MM.1S (cell line): ENCODE measurements around the gene ACOXL.

ENCODE experiments used
- DNase-seq: peaks from one replicate; pipeline ENCODE4 v3.0.0-alpha.2; 2015
- H2AFZ ChIP-seq: fragments of 300-600 bp; sonication (generic); 2 replicates; pipeline ENCODE4 v1.6.0; 2016; ENCODE audit warnings: antibody characterized with exemption, low read length
- H3F3A ChIP-seq: fragments of 300-600 bp; sonication (generic); 2 replicates; pipeline ENCODE4 v1.6.1; 2016; ENCODE audit warnings: mild to moderate bottlenecking, antibody characterized with exemption, low read length, moderate library complexity, mixed read lengths; ENCODE audit not compliant: insufficient read depth
- H3K27ac ChIP-seq: fragments of 300-600 bp; sonication (generic); 2 replicates; pipeline ENCODE4 v1.5.1; 2016; ENCODE audit warnings: mild to moderate bottlenecking, low read length
- H3K27me3 ChIP-seq: fragments of 300-600 bp; sonication (generic); replicated peaks from 2 replicates; pipeline ENCODE4 v1.6.0; 2016; ENCODE audit warnings: low read length; ENCODE audit not compliant: insufficient read depth
- H3K36me3 ChIP-seq: fragments of 300-600 bp; sonication (generic); replicated peaks from 2 replicates; pipeline ENCODE4 v1.6.1; 2016; ENCODE audit warnings: mild to moderate bottlenecking, low read length, mixed read lengths; ENCODE audit not compliant: insufficient read depth
- H3K4me1 ChIP-seq: fragments of 300-600 bp; sonication (generic); 2 replicates; pipeline ENCODE4 v1.6.1; 2016; ENCODE audit warnings: low read length, mixed read lengths
- H3K4me2 ChIP-seq: fragments of 300-600 bp; sonication (generic); 2 replicates; pipeline ENCODE4 v1.6.0; 2016; ENCODE audit warnings: low read depth, low read length
- H3K4me3 ChIP-seq: fragments of 300-600 bp; sonication (generic); 2 replicates; pipeline ENCODE4 v1.5.1; 2016; ENCODE audit warnings: low read length, mixed read lengths
- H3K79me2 ChIP-seq: fragments of 300-600 bp; sonication (generic); 2 replicates; pipeline ENCODE4 v1.6.1; 2016; ENCODE audit warnings: mixed run types, low read length, mixed read lengths
- H3K9ac ChIP-seq: fragments of 300-600 bp; sonication (generic); 2 replicates; pipeline ENCODE4 v1.6.1; 2016; ENCODE audit warnings: low read length, mixed read lengths
- H3K9me2 ChIP-seq: fragments of 300-600 bp; sonication (generic); replicated peaks from 2 replicates; pipeline ENCODE4 v1.6.1; 2016; ENCODE audit warnings: mild to moderate bottlenecking, low read length, mixed read lengths; ENCODE audit not compliant: insufficient read depth
- H3K9me3 ChIP-seq: fragments of 300-600 bp; sonication (generic); replicated peaks from 2 replicates; pipeline ENCODE4 v1.6.1; 2016; ENCODE audit warnings: mild to moderate bottlenecking, low read length, mixed read lengths; ENCODE audit not compliant: insufficient read depth
- H4K20me1 ChIP-seq: fragments of 300-600 bp; sonication (generic); 2 replicates; pipeline ENCODE4 v1.6.1; 2016; ENCODE audit warnings: mild to moderate bottlenecking, low read length, moderate library complexity, mixed read lengths; ENCODE audit not compliant: insufficient read depth
- CTCF ChIP-seq: fragments of 300-600 bp; sonication (generic); IDR thresholded peaks from 2 replicates; pipeline ENCODE4 v1.5.1; 2016; ENCODE audit warnings: antibody characterized with exemption, low read length, mixed read lengths
- EZH2 ChIP-seq: fragments of 300-600 bp; sonication (generic); optimal IDR thresholded peaks from 2 replicates; pipeline ENCODE3; 2017; ENCODE audit warnings: low read depth, mild to moderate bottlenecking, antibody characterized with exemption, low read length, mixed read lengths
- EZH2phosphoT487 ChIP-seq: fragments of 300-600 bp; sonication (generic); IDR thresholded peaks from 2 replicates; pipeline ENCODE4 v1.6.1; 2018; ENCODE audit warnings: antibody characterized with exemption, low read length

Gene ACOXL

GRCh38 chr2:110773401-110773921, 41.1 kb downstream of the ACOXL start:
- Histone ChIP-seq H2AFZ (no peak overlapping the region), H3K4me2 (no peak overlapping the region), H3K27me3 (no peaks in the 10 kb centered on the region), H3K9ac (no peak overlapping the region), H3K9me2 (no peaks in the 10 kb centered on the region), H3K4me1 (peaks cover 24% of the 10 kb centered on the region), H3K4me3 (no peak overlapping the region), H3K79me2 (no peaks in the 10 kb centered on the region), H3K27ac (no peak overlapping the region), H3K36me3 (no peaks in the 10 kb centered on the region), H4K20me1 (no peaks in the 10 kb centered on the region), H3F3A (no peaks in the 10 kb centered on the region), H3K9me3 (no peaks in the 10 kb centered on the region)
- no peak for DNase-seq
- TF ChIP-seq CTCF (no peak), EZH2phosphoT487 (no peak), EZH2 (no peak)

GRCh38 chr2:110774701-110775100, 42.3 kb downstream of the ACOXL start:
- H3K9me2 ChIP-seq = no peaks in the 10 kb centered on the region
- peaks cover 36% of the 10 kb centered on the region for H3K4me1 ChIP-seq
- 0 out of 2 replicates have a peak, but pooled peaks cover 1% of the 10 kb centered on the region for H3F3A ChIP-seq
- no peaks in the 10 kb centered on the region for H3K79me2 ChIP-seq
- no peaks in the 10 kb centered on the region for H4K20me1 ChIP-seq
- H3K4me2 ChIP-seq = no peak overlapping the region
- no peak overlapping the region for H3K27ac ChIP-seq
- no peaks in the 10 kb centered on the region for H3K27me3 ChIP-seq
- DNase-seq = no peak
- no peak overlapping the region for H3K9ac ChIP-seq
- H3K9me3 ChIP-seq = no peaks in the 10 kb centered on the region
- H2AFZ ChIP-seq = no peak overlapping the region
- TF ChIP-seq CTCF (no peak), EZH2 (no peak)
- H3K4me3 ChIP-seq = no peak overlapping the region
- H3K36me3 ChIP-seq = no peaks in the 10 kb centered on the region

- Histone ChIP-seq H3K9me2 (no peaks in the 10 kb centered on the region), H3K4me2 (peak overlapping the region; percentile 15; the same call in 1 of the 2 replicates), H3K9ac (no peak overlapping the region), H3K79me2 (peaks cover 4% of the 10 kb centered on the region), H3K4me1 (peaks cover 48% of the 10 kb centered on the region), H3K4me3 (no peak overlapping the region), H3F3A (peaks cover 10% of the 10 kb centered on the region; the same call in 1 of the 2 replicates), H3K27me3 (no peaks in the 10 kb centered on the region), H3K27ac (peak overlapping the region; percentile 13; the same call in 1 of the 2 replicates), H3K9me3 (no peaks in the 10 kb centered on the region), H4K20me1 (no peaks in the 10 kb centered on the region), H3K36me3 (no peaks in the 10 kb centered on the region), H2AFZ (no peak overlapping the region)
- TF ChIP-seq CTCF (no peak), EZH2 (no peak), EZH2phosphoT487 (no peak)
- DNase-seq = peak; percentile 30
These were observed 45.3 kb downstream of the ACOXL start for GRCh38 chr2:110777531-110778311.
